ENCODE results near the gene TMEM150C.
"Not testable (repeated sequence)": the region's sequence is repeated elsewhere in the genome, so short reads cannot be mapped to it uniquely, and the experiment has no call there.

Gene TMEM150C

GRCh38 chr4:82473621-82474164 is 88.1 kb downstream of the TMEM150C start:
- DNase-seq (ENCODE audit: low spot score), result no peak

- DNase-seq (ENCODE audit: low spot score), result not testable (repeated sequence)
Observed at GRCh38 chr4:82473080-82473479, 88.7 kb downstream of the TMEM150C start.

DNA sequence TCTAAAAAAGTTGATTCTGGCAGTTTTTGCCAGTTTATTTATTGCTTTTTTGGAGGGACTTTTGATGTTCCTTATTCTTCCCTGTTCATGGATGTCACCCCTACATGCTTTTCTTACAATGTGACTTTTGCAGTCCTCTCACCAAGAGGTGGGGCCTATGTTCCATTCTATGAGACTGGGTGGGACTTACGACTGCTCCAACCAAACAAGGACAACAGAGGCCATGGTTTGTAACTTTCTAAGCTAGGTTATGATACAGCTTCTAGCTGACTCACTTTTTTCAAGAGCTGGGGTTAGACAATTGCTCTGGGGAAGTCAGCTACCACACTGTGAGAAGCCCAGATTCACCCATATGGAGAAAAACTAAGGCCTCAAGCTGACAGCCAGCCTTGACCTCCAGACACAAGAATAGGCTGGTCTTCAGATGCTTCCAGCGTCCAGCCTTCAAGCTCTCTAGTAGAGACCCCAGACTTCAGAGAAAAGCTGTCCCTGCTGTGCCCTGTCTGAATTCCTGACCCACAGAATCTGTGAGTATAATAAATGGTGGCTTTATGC is 91.9 kb downstream of the TMEM150C start:
- DNase-seq (ENCODE audit: low spot score), result no peak

- no peak for DNase-seq (ENCODE audit: low spot score)
Observed at GRCh38 chr4:82467471-82467870, 94.3 kb downstream of the TMEM150C start.

GRCh38 chr4:82463221-82463620 is 98.6 kb downstream of the TMEM150C start:
- DNase-seq (ENCODE audit: low spot score), result no peak

DNA sequence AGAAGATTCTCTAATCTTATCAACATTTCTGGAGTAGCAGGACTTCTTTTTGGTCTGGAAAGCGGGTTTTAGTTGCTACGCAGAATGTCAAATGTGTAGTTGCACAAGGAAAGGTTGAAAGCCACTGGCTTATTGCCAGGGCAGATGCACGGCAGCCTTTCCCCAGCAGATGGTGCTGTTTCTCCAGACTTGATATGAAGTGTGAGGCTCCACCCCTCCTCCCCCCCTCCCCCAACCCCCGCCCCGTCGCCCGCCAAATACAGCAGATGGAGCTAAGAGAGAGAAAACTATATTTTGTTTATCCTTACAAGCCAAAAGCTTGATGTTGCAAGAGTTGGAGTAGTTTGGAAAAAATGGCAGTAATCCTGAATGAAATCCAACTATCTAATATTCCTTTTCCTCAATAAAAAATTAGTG is 99.4 kb downstream of the TMEM150C start:
- DNase-seq (ENCODE audit: low spot score), result peak; percentile 88

- DNase-seq (ENCODE audit: low spot score), result no peak
Observed at GRCh38 chr4:82461710-82462109, 100.1 kb downstream of the TMEM150C start.

- no peak for DNase-seq (ENCODE audit: low spot score)
Observed at GRCh38 chr4:82458729-82459128, 103.1 kb downstream of the TMEM150C start.

DNA sequence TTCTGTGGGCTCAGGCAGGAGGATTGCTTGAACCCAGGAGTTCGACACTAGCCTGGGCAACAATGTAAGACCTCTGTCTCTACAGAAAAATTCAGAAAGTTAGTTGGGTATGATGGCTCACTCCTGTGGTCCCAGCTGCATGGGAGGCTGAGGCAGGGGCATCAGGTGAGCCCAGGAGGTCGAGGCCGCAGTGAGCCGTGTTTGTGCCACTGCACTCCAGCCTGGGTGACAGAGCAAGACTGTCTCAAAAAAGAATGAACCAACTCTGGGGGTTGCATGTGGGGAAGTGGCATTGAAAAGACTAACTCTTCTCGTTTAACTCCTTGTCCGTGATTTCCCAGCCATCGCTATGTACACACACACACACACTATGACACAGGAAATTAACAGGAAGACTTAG is 104.5 kb downstream of the TMEM150C start:
- no peak for DNase-seq (ENCODE audit: low spot score)

- no peak for DNase-seq (ENCODE audit: low spot score)
Observed at GRCh38 chr4:82452026-82452425, 109.8 kb downstream of the TMEM150C start.

- DNase-seq (ENCODE audit: low spot score), result no peak
Observed at GRCh38 chr4:82450966-82451755, 110.6 kb downstream of the TMEM150C start.

GRCh38 chr4:82447886-82448285 is 113.9 kb downstream of the TMEM150C start:
- no peak for DNase-seq (ENCODE audit: low spot score)

DNA sequence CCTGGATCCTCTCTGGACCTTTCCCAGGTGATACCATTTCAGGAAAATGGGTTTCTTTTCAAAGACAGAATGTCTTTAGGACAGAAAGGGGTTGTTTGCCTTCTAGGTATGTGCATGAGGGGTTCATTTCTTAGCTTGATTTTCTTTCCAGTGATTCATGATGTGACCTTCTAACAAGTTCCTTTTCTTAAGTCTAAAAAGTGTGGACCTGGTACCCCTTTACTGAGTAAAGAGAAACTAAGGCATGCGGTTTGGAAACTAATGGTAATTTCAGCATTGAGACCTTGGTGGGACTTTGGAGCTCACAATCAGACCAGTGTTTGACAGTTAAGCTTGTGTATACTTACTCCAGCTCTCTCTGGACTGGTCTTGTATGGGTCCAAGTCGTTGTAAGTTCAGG is 122.7 kb downstream of the TMEM150C start:
- DNase-seq (ENCODE audit: low spot score), result no peak

DNA sequence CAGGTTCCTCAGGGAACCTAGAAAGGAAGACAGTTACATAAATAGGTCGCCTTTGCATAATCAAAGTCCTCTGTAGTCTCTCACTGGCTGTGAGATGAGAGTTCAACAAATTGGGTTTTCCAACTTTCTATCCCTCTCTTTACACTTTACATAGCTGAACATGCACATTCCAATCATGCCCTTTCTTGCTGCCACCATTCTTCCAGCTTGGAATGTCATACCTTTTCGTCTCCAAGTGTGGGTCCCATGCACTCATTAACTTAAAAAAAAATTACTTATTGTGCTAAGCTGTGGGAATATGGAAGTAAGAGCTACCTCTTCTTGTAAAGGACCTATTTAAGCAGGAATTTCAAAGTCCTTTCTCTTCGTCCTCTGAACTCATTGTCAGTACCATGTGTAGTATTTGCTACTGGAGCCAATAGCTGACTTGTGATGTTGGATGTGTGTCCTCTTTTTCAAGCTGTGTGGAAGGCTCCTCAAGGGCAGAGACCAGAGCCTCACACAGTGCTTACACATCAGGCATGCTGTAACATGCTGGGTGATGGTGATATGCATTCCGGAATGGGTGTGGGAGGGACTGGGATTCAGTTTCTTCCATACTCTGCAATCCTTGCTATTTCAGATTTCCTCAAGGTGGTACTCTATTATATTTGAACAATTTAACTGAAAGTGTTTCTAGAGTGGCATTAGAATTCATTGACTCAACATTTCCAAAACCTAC is 124.3 kb downstream of the TMEM150C start:
- DNase-seq (ENCODE audit: low spot score), result no peak

DNA sequence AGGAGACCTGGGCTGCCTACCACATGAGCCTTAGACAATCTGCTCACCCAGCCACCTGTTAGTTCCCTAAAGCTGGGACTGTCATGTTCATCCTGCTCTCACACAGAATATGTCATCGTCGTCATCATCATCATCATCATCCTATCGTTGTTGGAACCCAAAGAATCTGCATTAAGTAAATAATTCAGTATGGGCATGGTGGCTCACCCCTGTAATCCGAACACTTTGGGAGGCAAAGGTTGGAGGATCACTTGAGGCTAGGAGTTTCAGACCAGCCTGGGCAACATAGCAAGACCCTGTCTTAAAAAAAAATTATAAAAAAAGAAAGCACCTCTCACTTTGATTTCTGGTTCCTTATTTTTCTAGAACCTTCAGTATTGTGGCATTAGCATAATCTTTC is 125.0 kb downstream of the TMEM150C start:
- no peak for DNase-seq (ENCODE audit: low spot score)

GRCh38 chr4:82436130-82436529 is 125.7 kb downstream of the TMEM150C start:
- DNase-seq (ENCODE audit: low spot score), result no peak

GRCh38 chr4:82434949-82435348 is 126.8 kb downstream of the TMEM150C start:
- DNase-seq (ENCODE audit: low spot score), result no peak

- DNase-seq (ENCODE audit: low spot score), result no peak
Observed at GRCh38 chr4:82433791-82434190, 128.0 kb downstream of the TMEM150C start.

Data from germinal center (tissue), 1 donor.